GM10248 (cell line): ENCODE results near the gene CEACAM1.
"Not testable (repeated sequence)": the region's sequence is repeated elsewhere in the genome, so short reads cannot be mapped to it uniquely, and the experiment has no call there.

Experiments
- CTCF ChIA-PET: fragments of 300-600 bp; sonication (Branson Sonifier 250); formaldehyde crosslinking; extraction: SDS; loops from one replicate; lab custom pipeline; 2021; ENCODE audit warnings: antibody characterized with exemption; lab: Yijun Ruan, JAX
- POLR2A ChIA-PET: fragments of 350-650 bp; sonication (Branson Sonifier 250); formaldehyde crosslinking; extraction: SDS; loops from one replicate; lab custom pipeline; 2020; ENCODE audit warnings: antibody characterized with exemption; lab: Yijun Ruan, JAX
- DNase-seq: peaks from one replicate; pipeline ENCODE4 v3.0.0; 2012; ENCODE audit errors: extremely low spot score
- CTCF ChIP-seq: IDR thresholded peaks from 2 replicates; pipeline ENCODE4 v1.5.1; 2012; ENCODE audit warnings: mild to moderate bottlenecking, low read depth; ENCODE audit errors: extremely low read depth, missing control alignments, control extremely low read depth

Gene CEACAM1

GRCh38 chr19:42568006-42568405, 39.7 kb upstream of the CEACAM1 start:
- POLR2A ChIA-PET: no interaction called here
- CTCF ChIA-PET: interaction anchor here (1.1 to 3.0 kb wide), 6 partner anchors 9 to 127 kb away, joined by 3 to 14 read pairs (median 6); partner anchors contain the start of gene CEACAM1

GRCh38 chr19:42567567-42567966, 39.3 kb upstream of the CEACAM1 start:
- no peak for TF ChIP-seq CTCF
- CTCF ChIA-PET: interaction anchor here (0.9 to 3.0 kb wide), 8 partner anchors 9 to 127 kb away, joined by 3 to 14 read pairs (median 4); partner anchors contain the start of gene CEACAM1
- POLR2A ChIA-PET: no interaction called here
- no peak for DNase-seq

More at GRCh38 chr19:42568006-42568405, 39.7 kb upstream of the CEACAM1 start:
- no peak for DNase-seq
- no peak for TF ChIP-seq CTCF

- DNase-seq: peak; percentile 68
- CTCF ChIA-PET: interaction anchor here (1.0 to 3.7 kb wide), 11 partner anchors 8 to 125 kb away, joined by 3 to 21 read pairs (median 4); partner anchors contain the start of gene CEACAM1
- TF ChIP-seq CTCF: peak; percentile 67
- POLR2A ChIA-PET: no interaction called here
Observed at GRCh38 chr19:42563352-42564210, 35.3 kb upstream of the CEACAM1 start.

- TF ChIP-seq CTCF: no peak
- CTCF ChIA-PET: interaction anchor here (1.2 to 3.3 kb wide), 4 partner anchors 11 to 111 kb away, joined by 4 to 21 read pairs (median 8); no protein-coding TSS in a partner anchor
- POLR2A ChIA-PET: no interaction called here
- no peak for DNase-seq
Observed at GRCh38 chr19:42561512-42561911, 33.2 kb upstream of the CEACAM1 start.

- ChIA-PET POLR2A (no interaction called here), CTCF (no interaction called here)
- no peak for DNase-seq
- no peak for TF ChIP-seq CTCF
Observed at GRCh38 chr19:42560731-42561130, 32.5 kb upstream of the CEACAM1 start.

- ChIA-PET CTCF (interaction anchor here (1.5 kb wide), 1 partner anchor 9 kb away, joined by 4 read pairs; no protein-coding TSS in a partner anchor), POLR2A (no interaction called here)
- no peak for DNase-seq
- no peak for TF ChIP-seq CTCF
Observed at GRCh38 chr19:42558450-42559150, 30.3 kb upstream of the CEACAM1 start.

- DNase-seq: not testable (repeated sequence)
Observed at GRCh38 chr19:42557386-42557871, 29.1 kb upstream of the CEACAM1 start.

More at GRCh38 chr19:42557386-42557871, 29.1 kb upstream of the CEACAM1 start:
- CTCF ChIA-PET: interaction anchor here (0.9 kb wide), 1 partner anchor 10 kb away, joined by 3 read pairs; no protein-coding TSS in a partner anchor
- POLR2A ChIA-PET: not testable (repeated sequence)
